ENCODE data around the gene PTPN6.
"Not testable (repeated sequence)": the region's sequence is repeated elsewhere in the genome, so short reads cannot be mapped to it uniquely, and the experiment has no call there.

PTPN6 gene

GRCh38 chr12:6950811-6951540, at the start of gene PTPN6:
TSS of gene PTPN6 (plus strand) at chr12:6951356. CDS start at chr12:6951513, 157 bp downstream.
- no peak for DNase-seq (ENCODE audit: low read depth, low spot score)

- DNase-seq (ENCODE audit: low read depth, low spot score), result no peak
Observed at GRCh38 chr12:6902448-6902847, 48.7 kb upstream of the PTPN6 start.

GRCh38 chr12:6903722-6904121, 47.4 kb upstream of the PTPN6 start:
- DNase-seq (ENCODE audit: low read depth, low spot score), result no peak

GRCh38 chr12:6904280-6905276, 46.6 kb upstream of the PTPN6 start, which contains the start of gene LRRC23:
TSS of gene LRRC23 (plus strand) at chr12:6904822. CDS start at chr12:6905634, 812 bp downstream.
- DNase-seq (ENCODE audit: low read depth, low spot score), result peak; percentile 80

GRCh38 chr12:6905414-6906040, 45.6 kb upstream of the PTPN6 start:
- no peak for DNase-seq (ENCODE audit: low read depth, low spot score)

- DNase-seq (ENCODE audit: low read depth, low spot score), result not testable (repeated sequence)
Observed at GRCh38 chr12:6908141-6908540, 43.0 kb upstream of the PTPN6 start.

- no peak for DNase-seq (ENCODE audit: low read depth, low spot score)
Observed at GRCh38 chr12:6909421-6910145, 41.6 kb upstream of the PTPN6 start.

- DNase-seq (ENCODE audit: low read depth, low spot score), result no peak
Observed at GRCh38 chr12:6912164-6912935, 38.8 kb upstream of the PTPN6 start.

- no peak for DNase-seq (ENCODE audit: low read depth, low spot score)
Observed at GRCh38 chr12:6914246-6914946, 36.8 kb upstream of the PTPN6 start, which contains the start of gene ENO2. TSS of gene ENO2 (plus strand) at chr12:6914580. CDS start at chr12:6915833, 1,253 bp downstream.

- DNase-seq (ENCODE audit: low read depth, low spot score), result no peak
Observed at GRCh38 chr12:6914947-6915788, 36.0 kb upstream of the PTPN6 start.

GRCh38 chr12:6915789-6916285, 35.3 kb upstream of the PTPN6 start:
- DNase-seq (ENCODE audit: low read depth, low spot score), result no peak

- no peak for DNase-seq (ENCODE audit: low read depth, low spot score)
Observed at GRCh38 chr12:6916426-6917200, 34.5 kb upstream of the PTPN6 start.

- DNase-seq (ENCODE audit: low read depth, low spot score), result no peak
Observed at GRCh38 chr12:6917491-6918231, 33.5 kb upstream of the PTPN6 start.

- no peak for DNase-seq (ENCODE audit: low read depth, low spot score)
Observed at GRCh38 chr12:6919588-6919987, 31.6 kb upstream of the PTPN6 start.

- no peak for DNase-seq (ENCODE audit: low read depth, low spot score)
Observed at GRCh38 chr12:6921539-6921938, 29.6 kb upstream of the PTPN6 start.

- DNase-seq (ENCODE audit: low read depth, low spot score), result no peak
Observed at GRCh38 chr12:6921996-6922946, 28.9 kb upstream of the PTPN6 start.
